DMS 273 (cell line): Measurements from ENCODE around the gene CLDN7.

Experiments
- DNase-seq: peaks from one replicate; lab custom pipeline; 2025; ENCODE audit not compliant: unreplicated experiment; lab: John Stamatoyannopoulos, UW

The CLDN7 gene

GRCh38 chr17:7262192-7262934 lies at the start of gene CLDN7:
TSS of gene CLDN7 (minus strand) at chr17:7262478. CDS start at chr17:7262043, 435 bp downstream.
- no peak for DNase-seq

GRCh38 chr17:7311110-7311705 lies 48.9 kb upstream of the CLDN7 start:
- no peak for DNase-seq

- no peak for DNase-seq
Measured at GRCh38 chr17:7309628-7310027, 47.4 kb upstream of the CLDN7 start.

- peak; percentile 78 for DNase-seq
Measured at GRCh38 chr17:7308625-7309433, 46.6 kb upstream of the CLDN7 start.

- DNase-seq: peak; percentile 67
Measured at GRCh38 chr17:7307686-7308624, 45.7 kb upstream of the CLDN7 start.

GRCh38 chr17:7306911-7307685 lies 44.8 kb upstream of the CLDN7 start, which contains the start of gene EIF5A:
TSS of gene EIF5A (plus strand) at chr17:7307628. CDS start at chr17:7309636, 2,008 bp downstream.
- peak; percentile 99 for DNase-seq

GRCh38 chr17:7304179-7304578 lies 41.9 kb upstream of the CLDN7 start:
- DNase-seq: no peak

- DNase-seq: peak; percentile 91
Measured at GRCh38 chr17:7296189-7296861, 34.0 kb upstream of the CLDN7 start.

GRCh38 chr17:7295230-7296180 lies 33.2 kb upstream of the CLDN7 start:
- no peak for DNase-seq

GRCh38 chr17:7294614-7295153 lies 32.4 kb upstream of the CLDN7 start, which contains the start of gene YBX2:
TSS of gene YBX2 (minus strand) at chr17:7294639. CDS start at chr17:7294500, 139 bp downstream.
- peak; percentile 86 for DNase-seq

- peak; percentile 41 for DNase-seq
Measured at GRCh38 chr17:7293816-7294613, 31.7 kb upstream of the CLDN7 start.

GRCh38 chr17:7293159-7293558 lies 30.9 kb upstream of the CLDN7 start:
- peak; percentile 34 for DNase-seq

GRCh38 chr17:7292729-7293128 lies 30.5 kb upstream of the CLDN7 start:
- DNase-seq: no peak

- DNase-seq: no peak
Measured at GRCh38 chr17:7292194-7292593, 29.9 kb upstream of the CLDN7 start.

- DNase-seq: no peak
Measured at GRCh38 chr17:7290685-7291084, 28.4 kb upstream of the CLDN7 start.

GRCh38 chr17:7290166-7290565 lies 27.9 kb upstream of the CLDN7 start:
- DNase-seq: no peak
